ENCODE data around the gene TMEM135. TPM values are rescaled to one million over a fixed set of nuclear protein-coding genes. Genes with fewer than 3 reads are reported as not detected.

TMEM135 gene
- total RNA-seq, 4 donors from 2014 or later, result 13.1 to 123 (median 19.1) TPM

DNA sequence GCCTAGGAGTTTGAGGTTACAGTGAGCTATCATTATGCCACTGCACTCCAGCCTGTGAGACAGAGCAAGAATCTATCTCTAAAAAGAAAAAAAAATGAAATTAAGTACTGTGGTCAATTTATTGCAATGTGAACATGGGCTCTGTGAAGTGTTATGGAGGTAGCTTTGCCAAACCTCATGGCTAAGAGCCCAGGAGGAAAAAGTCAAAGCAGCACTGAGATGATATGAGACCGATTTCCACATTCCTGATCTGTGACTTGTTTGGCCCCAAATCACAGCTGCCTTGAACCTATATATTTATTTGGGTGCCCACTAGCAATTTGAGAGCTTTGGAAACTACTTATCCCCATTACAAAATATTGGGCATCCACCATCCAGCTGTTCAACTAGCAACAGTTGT, 29.8 kb upstream of the TMEM135 start:
- intact Hi-C loops (cut with DNase I; ENCODE audit: low total_unique reads) (no loop called here), in situ Hi-C loops (cut with MboI; ENCODE audit: low pct_ligation_motif_present in 1 of 4, low pct_unique_long_range_greater_than_20kb in 1 of 4, low sequenced_read_pairs in 3 of 4) (no loop called here)
- TF ChIP-seq EP300 (IDR thresholded peaks at IDR 0.05; ENCODE audit: low read depth) (no peak), POLR2A (IDR thresholded peaks at IDR 0.05) (no peak), POLR2AphosphoS5 (IDR thresholded peaks at IDR 0.05) (no peak)
- TF ChIP-seq, protein P1, sequence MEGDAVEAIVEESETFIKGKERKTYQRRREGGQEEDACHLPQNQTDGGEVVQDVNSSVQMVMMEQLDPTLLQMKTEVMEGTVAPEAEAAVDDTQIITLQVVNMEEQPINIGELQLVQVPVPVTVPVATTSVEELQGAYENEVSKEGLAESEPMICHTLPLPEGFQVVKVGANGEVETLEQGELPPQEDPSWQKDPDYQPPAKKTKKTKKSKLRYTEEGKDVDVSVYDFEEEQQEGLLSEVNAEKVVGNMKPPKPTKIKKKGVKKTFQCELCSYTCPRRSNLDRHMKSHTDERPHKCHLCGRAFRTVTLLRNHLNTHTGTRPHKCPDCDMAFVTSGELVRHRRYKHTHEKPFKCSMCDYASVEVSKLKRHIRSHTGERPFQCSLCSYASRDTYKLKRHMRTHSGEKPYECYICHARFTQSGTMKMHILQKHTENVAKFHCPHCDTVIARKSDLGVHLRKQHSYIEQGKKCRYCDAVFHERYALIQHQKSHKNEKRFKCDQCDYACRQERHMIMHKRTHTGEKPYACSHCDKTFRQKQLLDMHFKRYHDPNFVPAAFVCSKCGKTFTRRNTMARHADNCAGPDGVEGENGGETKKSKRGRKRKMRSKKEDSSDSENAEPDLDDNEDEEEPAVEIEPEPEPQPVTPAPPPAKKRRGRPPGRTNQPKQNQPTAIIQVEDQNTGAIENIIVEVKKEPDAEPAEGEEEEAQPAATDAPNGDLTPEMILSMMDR (IDR thresholded peaks at IDR 0.05), result no peak
- Histone ChIP-seq H3K9me3 (no peaks in the 10 kb centered on the region), H3K27ac (no peak overlapping the region), H3K4me1 (no peaks in the 10 kb centered on the region), H3K4me3 (no peak overlapping the region), H3K36me3 (no peaks in the 10 kb centered on the region), H3K27me3 (no peaks in the 10 kb centered on the region)
- 67 to 100% methylated on average over 1 of the region's 1 CpG for WGBS, 2 donors (ENCODE audit: low coverage in 1 of 2)
- DNase-seq, result no peak

- WGBS, 2 donors (ENCODE audit: low coverage in 1 of 2), result 46 to 64% methylated on average over 1 of the region's 1 CpG
- TF ChIP-seq POLR2AphosphoS5 (IDR thresholded peaks at IDR 0.05) (no peak), POLR2A (IDR thresholded peaks at IDR 0.05) (no peak), EP300 (IDR thresholded peaks at IDR 0.05; ENCODE audit: low read depth) (no peak)
- TF ChIP-seq, protein P1 (IDR thresholded peaks at IDR 0.05), result no peak
These were observed 25.6 kb upstream of the TMEM135 start for GRCh38 chr11:87012089-87012488.

DNA sequence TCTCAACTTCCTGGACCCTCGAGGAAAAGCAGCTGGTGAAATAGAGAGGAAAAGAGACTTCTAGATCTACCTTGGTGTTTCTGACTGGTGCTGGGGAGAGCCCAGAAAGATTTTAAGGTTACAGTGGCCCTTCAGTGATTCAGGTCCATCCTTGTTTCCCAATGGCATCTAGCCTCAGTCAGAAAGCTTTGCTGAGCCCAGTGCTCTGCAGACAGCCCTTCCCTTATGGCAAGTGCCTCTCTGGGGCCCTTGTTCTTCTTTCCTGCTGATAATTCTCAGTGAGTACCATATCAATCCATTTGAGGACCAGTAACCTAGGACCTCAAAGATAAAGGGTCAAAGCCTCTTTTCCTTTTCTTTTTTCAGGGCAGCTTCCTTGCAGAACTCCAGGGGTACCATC, 25.1 kb upstream of the TMEM135 start:
- H3K9me3 ChIP-seq, result no peaks in the 10 kb centered on the region
- in situ Hi-C loops (cut with MboI; ENCODE audit: low pct_ligation_motif_present in 1 of 4, low pct_unique_long_range_greater_than_20kb in 1 of 4, low sequenced_read_pairs in 3 of 4), result no loop called here
- H3K4me3 ChIP-seq, result no peak overlapping the region
- peaks cover 0 to 10% (median 4%) of the 10 kb centered on the region in 4 donors for H3K4me1 ChIP-seq
- intact Hi-C loops (cut with DNase I; ENCODE audit: low total_unique reads), result no loop called here
- WGBS, 2 donors (ENCODE audit: low coverage in 1 of 2), result 36 to 44% methylated on average over 1 of the region's 1 CpG
- no peak for TF ChIP-seq POLR2AphosphoS5 (IDR thresholded peaks at IDR 0.05)
- TF ChIP-seq, protein P1 (IDR thresholded peaks at IDR 0.05), result no peak
- TF ChIP-seq POLR2A (IDR thresholded peaks at IDR 0.05), result no peak
- no peak for TF ChIP-seq EP300 (IDR thresholded peaks at IDR 0.05; ENCODE audit: low read depth)
- H3K27ac ChIP-seq, result no peak overlapping the region
- no peaks in the 10 kb centered on the region for H3K27me3 ChIP-seq
- no peak for DNase-seq
- no peaks in the 10 kb centered on the region for H3K36me3 ChIP-seq

More at GRCh38 chr11:87012089-87012488, 25.6 kb upstream of the TMEM135 start:
- H3K4me3 ChIP-seq, result no peak overlapping the region
- no peaks in the 10 kb centered on the region for H3K27me3 ChIP-seq
- H3K27ac ChIP-seq, result no peak overlapping the region
- intact Hi-C loops (cut with DNase I; ENCODE audit: low total_unique reads), result no loop called here
- in situ Hi-C loops (cut with MboI; ENCODE audit: low pct_ligation_motif_present in 1 of 4, low pct_unique_long_range_greater_than_20kb in 1 of 4, low sequenced_read_pairs in 3 of 4), result no loop called here
- H3K4me1 ChIP-seq, result peaks cover 0 to 10% (median 4%) of the 10 kb centered on the region in 4 donors
- H3K9me3 ChIP-seq, result no peaks in the 10 kb centered on the region
- DNase-seq, result no peak
- no peaks in the 10 kb centered on the region for H3K36me3 ChIP-seq

GRCh38 chr11:87013912-87014825, 23.6 kb upstream of the TMEM135 start:
- intact Hi-C loops (cut with DNase I; ENCODE audit: low total_unique reads), result no loop called here
- no peaks in the 10 kb centered on the region for H3K36me3 ChIP-seq
- H3K27ac ChIP-seq, result no peak overlapping the region
- no peak overlapping the region for H3K4me3 ChIP-seq
- no peak for TF ChIP-seq EP300 (IDR thresholded peaks at IDR 0.05; ENCODE audit: low read depth)
- TF ChIP-seq, protein P1 (IDR thresholded peaks at IDR 0.05), result no peak
- no peak for TF ChIP-seq POLR2AphosphoS5 (IDR thresholded peaks at IDR 0.05)
- TF ChIP-seq POLR2A (IDR thresholded peaks at IDR 0.05), result no peak
- in situ Hi-C loops (cut with MboI; ENCODE audit: low pct_ligation_motif_present in 1 of 4, low pct_unique_long_range_greater_than_20kb in 1 of 4, low sequenced_read_pairs in 3 of 4), result no loop called here
- H3K4me1 ChIP-seq, result peaks cover 0 to 10% (median 5%) of the 10 kb centered on the region in 4 donors
- no peak for DNase-seq
- 59 to 66% methylated on average over 5 of the region's 5 CpGs for WGBS, 2 donors (ENCODE audit: low coverage in 1 of 2)
- H3K9me3 ChIP-seq, result no peaks in the 10 kb centered on the region
- H3K27me3 ChIP-seq, result no peaks in the 10 kb centered on the region

Measured in transverse colon (tissue), 4 donors.